ENCODE results near the gene RAVER1. TPM values are rescaled to one million over a fixed set of nuclear protein-coding genes. Genes with fewer than 3 reads are reported as not detected.

The RAVER1 gene
- total and polyA plus RNA-seq, 2 of the 13 experiments (the other 11 are each of a cell fraction or from before 2014, with no cell fraction given), result 3.6 to 7.9 TPM

DNA sequence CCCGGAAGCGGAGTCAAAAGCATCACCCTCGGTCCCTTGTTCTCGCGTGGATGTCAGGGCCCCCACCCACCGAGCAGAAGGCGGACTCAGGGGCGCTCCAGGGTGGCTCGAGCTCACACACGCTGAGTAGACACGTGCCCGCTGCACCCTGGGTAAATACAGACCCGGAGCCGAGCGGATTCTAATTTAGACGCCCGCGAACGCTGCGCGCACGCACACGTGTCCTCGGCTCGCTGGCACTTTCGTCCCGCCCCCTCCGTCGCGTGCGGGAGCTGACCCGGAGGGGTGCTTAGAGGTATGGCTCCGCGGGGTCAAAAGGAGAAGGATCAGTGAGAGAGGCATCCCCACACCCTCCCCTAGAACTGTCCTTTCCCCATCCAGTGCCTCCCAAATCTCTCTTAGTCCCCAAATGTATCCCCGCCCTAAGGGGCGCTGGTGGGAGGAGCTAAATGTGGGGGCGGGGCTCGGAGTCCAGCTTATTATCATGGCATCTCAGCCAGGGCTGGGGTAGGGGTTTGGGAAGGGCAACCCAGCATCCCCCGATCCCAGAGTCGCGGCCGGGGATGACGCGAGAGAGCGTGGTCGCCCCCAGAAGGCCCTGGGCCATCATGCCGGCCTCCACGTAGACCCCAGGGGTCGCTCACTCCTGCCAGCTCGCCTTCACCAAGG is 44.0 kb downstream of the RAVER1 start (continued):
- TF ChIP-seq ATRX (CRISPR knock-in tag; IDR thresholded peaks at IDR 0.05; ENCODE audit: borderline replicate concordance) (no peak), ZZZ3 (CRISPR knock-in tag; IDR thresholded peaks at IDR 0.05; ENCODE audit: borderline replicate concordance) (no peak), TMF1 (CRISPR knock-in tag; IDR thresholded peaks at IDR 0.05; ENCODE audit: low read depth) (0 out of 2 replicates have a peak, but pooled peaks have one; percentile 37), SMAD3 (CRISPR knock-in tag; IDR thresholded peaks at IDR 0.05) (no peak), POLR2A (IDR thresholded peaks at IDR 0.05; ENCODE audit: insufficient read depth in 1 of 2, low read depth in 2 of 2, low read length in 2 of 2) (0 out of 4 replicates have a peak, but pooled peaks of 1 of the 2 experiments have one; percentile 8), NRL (CRISPR knock-in tag; IDR thresholded peaks at IDR 0.05; ENCODE audit: borderline replicate concordance) (peak; percentile 89), EP300 (IDR thresholded peaks at IDR 0.05; ENCODE audit: low read depth in 2 of 2, low read length in 2 of 2) (no peak), EP300 (CRISPR knock-in tag; IDR thresholded peaks at IDR 0.05; ENCODE audit: borderline replicate concordance) (no peak), PHF8 (CRISPR knock-in tag; IDR thresholded peaks at IDR 0.05) (no peak), KDM4B (CRISPR knock-in tag; IDR thresholded peaks at IDR 0.05) (no peak), ATF7 (IDR thresholded peaks at IDR 0.05) (no peak), ATF7 (CRISPR knock-in tag; IDR thresholded peaks at IDR 0.05) (no peak), MZF1 (CRISPR knock-in tag; IDR thresholded peaks at IDR 0.05; ENCODE audit: borderline replicate concordance) (no peak), ZSCAN9 (CRISPR knock-in tag; IDR thresholded peaks at IDR 0.05; ENCODE audit: borderline replicate concordance) (no peak), GATAD2A (CRISPR knock-in tag; IDR thresholded peaks at IDR 0.05) (no peak; the same call in 1 of the 2 replicates), CEBPG (CRISPR knock-in tag; IDR thresholded peaks at IDR 0.05) (no peak), BRD4 (CRISPR knock-in tag; IDR thresholded peaks at IDR 0.05) (no peak), PLRG1 (conservative IDR thresholded peaks at IDR 0.05) (no peak), ZNF441 (CRISPR knock-in tag; IDR thresholded peaks at IDR 0.05; ENCODE audit: borderline replicate concordance) (peak; percentile 30; the same call in 1 of the 2 replicates), SP5 (CRISPR knock-in tag; IDR thresholded peaks at IDR 0.05; ENCODE audit: borderline replicate concordance, low read depth) (peak; percentile 47; the same call in 1 of the 2 replicates), ARHGAP35 (CRISPR knock-in tag; IDR thresholded peaks at IDR 0.05; ENCODE audit: borderline replicate concordance) (no peak; the same call in 1 of the 2 replicates)
- TF ChIP-seq, protein P1, sequence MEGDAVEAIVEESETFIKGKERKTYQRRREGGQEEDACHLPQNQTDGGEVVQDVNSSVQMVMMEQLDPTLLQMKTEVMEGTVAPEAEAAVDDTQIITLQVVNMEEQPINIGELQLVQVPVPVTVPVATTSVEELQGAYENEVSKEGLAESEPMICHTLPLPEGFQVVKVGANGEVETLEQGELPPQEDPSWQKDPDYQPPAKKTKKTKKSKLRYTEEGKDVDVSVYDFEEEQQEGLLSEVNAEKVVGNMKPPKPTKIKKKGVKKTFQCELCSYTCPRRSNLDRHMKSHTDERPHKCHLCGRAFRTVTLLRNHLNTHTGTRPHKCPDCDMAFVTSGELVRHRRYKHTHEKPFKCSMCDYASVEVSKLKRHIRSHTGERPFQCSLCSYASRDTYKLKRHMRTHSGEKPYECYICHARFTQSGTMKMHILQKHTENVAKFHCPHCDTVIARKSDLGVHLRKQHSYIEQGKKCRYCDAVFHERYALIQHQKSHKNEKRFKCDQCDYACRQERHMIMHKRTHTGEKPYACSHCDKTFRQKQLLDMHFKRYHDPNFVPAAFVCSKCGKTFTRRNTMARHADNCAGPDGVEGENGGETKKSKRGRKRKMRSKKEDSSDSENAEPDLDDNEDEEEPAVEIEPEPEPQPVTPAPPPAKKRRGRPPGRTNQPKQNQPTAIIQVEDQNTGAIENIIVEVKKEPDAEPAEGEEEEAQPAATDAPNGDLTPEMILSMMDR (CRISPR knock-in tag; IDR thresholded peaks at IDR 0.05), result no peak
- TF ChIP-seq, protein P2, sequence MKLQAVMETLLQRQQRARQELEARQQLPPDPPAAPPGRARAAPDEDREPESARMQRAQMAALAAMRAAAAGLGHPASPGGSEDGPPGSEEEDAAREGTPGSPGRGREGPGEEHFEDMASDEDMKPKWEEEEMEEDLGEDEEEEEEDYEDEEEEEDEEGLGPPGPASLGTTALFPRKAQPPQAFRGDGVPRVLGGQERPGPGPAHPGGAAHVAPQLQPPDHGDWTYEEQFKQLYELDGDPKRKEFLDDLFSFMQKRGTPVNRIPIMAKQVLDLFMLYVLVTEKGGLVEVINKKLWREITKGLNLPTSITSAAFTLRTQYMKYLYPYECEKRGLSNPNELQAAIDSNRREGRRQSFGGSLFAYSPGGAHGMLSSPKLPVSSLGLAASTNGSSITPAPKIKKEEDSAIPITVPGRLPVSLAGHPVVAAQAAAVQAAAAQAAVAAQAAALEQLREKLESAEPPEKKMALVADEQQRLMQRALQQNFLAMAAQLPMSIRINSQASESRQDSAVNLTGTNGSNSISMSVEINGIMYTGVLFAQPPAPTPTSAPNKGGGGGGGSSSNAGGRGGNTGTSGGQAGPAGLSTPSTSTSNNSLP (IDR thresholded peaks at IDR 0.05; ENCODE audit: low read depth, low read length), result no peak
- TF ChIP-seq, protein P3, sequence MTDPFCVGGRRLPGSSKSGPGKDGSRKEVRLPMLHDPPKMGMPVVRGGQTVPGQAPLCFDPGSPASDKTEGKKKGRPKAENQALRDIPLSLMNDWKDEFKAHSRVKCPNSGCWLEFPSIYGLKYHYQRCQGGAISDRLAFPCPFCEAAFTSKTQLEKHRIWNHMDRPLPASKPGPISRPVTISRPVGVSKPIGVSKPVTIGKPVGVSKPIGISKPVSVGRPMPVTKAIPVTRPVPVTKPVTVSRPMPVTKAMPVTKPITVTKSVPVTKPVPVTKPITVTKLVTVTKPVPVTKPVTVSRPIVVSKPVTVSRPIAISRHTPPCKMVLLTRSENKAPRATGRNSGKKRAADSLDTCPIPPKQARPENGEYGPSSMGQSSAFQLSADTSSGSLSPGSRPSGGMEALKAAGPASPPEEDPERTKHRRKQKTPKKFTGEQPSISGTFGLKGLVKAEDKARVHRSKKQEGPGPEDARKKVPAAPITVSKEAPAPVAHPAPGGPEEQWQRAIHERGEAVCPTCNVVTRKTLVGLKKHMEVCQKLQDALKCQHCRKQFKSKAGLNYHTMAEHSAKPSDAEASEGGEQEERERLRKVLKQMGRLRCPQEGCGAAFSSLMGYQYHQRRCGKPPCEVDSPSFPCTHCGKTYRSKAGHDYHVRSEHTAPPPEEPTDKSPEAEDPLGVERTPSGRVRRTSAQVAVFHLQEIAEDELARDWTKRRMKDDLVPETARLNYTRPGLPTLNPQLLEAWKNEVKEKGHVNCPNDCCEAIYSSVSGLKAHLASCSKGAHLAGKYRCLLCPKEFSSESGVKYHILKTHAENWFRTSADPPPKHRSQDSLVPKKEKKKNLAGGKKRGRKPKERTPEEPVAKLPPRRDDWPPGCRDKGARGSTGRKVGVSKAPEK (CRISPR knock-in tag; IDR thresholded peaks at IDR 0.05; ENCODE audit: borderline replicate concordance), result no peak
- TF ChIP-seq, protein P4, sequence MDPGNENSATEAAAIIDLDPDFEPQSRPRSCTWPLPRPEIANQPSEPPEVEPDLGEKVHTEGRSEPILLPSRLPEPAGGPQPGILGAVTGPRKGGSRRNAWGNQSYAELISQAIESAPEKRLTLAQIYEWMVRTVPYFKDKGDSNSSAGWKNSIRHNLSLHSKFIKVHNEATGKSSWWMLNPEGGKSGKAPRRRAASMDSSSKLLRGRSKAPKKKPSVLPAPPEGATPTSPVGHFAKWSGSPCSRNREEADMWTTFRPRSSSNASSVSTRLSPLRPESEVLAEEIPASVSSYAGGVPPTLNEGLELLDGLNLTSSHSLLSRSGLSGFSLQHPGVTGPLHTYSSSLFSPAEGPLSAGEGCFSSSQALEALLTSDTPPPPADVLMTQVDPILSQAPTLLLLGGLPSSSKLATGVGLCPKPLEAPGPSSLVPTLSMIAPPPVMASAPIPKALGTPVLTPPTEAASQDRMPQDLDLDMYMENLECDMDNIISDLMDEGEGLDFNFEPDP (CRISPR knock-in tag; conservative IDR thresholded peaks at IDR 0.05), result no peak

All from HepG2 (cell line).